ENCODE measurements around the gene UPF3A.

UPF3A gene

DNA sequence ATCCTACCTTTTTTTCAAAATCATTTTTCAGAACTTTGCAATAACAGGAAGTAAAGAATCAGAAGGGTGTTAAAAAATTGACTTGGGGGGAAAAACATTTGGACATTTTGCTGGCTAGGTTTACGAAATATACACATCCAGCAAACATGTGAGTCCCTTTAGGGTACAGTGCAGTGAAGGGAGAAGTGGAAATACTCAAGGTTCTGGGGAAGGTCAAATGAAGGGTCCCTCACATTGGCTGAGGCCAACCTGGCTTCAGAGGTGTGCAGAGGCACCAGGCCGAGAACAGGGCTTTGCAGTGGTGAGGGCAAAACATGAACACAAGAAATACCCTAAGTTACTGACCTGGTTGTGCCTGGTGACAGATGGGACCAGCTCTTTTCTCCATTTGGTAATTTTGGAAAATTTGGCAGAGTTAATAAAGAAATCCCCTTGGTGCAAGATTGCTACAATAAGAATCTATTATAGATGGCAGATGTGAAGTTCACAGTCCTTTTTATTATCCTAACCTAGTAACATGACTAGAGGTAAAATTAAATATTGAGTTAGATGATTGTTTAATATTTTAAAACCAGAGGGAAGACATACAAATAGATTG is 1.5 kb upstream of the UPF3A start:
- peak overlapping the region in 1 of 2 donors; percentile 73 for H3K9ac ChIP-seq (ENCODE audit: low read depth in 1 of 2, low read length in 2 of 2)
- H3K4me3 ChIP-seq (ENCODE audit: low read depth in 1 of 2, low read length in 2 of 2), result no peak overlapping the region
- H3K27me3 ChIP-seq (ENCODE audit: control insufficient read depth in 1 of 2, insufficient read depth in 2 of 2, low read length in 2 of 2), result no peaks in the 10 kb centered on the region
- H3K9me3 ChIP-seq (ENCODE audit: control insufficient read depth in 1 of 2, low read length in 2 of 2), result no peaks in the 10 kb centered on the region
- peaks cover 0 to 16% of the 10 kb centered on the region in 2 donors for H3K4me1 ChIP-seq (ENCODE audit: control insufficient read depth in 1 of 2, insufficient read depth in 2 of 2, low read length in 2 of 2)
- H3K36me3 ChIP-seq (ENCODE audit: control insufficient read depth in 1 of 2, insufficient read depth in 2 of 2, low read length in 2 of 2), result peaks cover 3 to 7% of the 10 kb centered on the region in 2 donors
- H3K27ac ChIP-seq (ENCODE audit: low read depth, low read length), result no peak overlapping the region

DNA sequence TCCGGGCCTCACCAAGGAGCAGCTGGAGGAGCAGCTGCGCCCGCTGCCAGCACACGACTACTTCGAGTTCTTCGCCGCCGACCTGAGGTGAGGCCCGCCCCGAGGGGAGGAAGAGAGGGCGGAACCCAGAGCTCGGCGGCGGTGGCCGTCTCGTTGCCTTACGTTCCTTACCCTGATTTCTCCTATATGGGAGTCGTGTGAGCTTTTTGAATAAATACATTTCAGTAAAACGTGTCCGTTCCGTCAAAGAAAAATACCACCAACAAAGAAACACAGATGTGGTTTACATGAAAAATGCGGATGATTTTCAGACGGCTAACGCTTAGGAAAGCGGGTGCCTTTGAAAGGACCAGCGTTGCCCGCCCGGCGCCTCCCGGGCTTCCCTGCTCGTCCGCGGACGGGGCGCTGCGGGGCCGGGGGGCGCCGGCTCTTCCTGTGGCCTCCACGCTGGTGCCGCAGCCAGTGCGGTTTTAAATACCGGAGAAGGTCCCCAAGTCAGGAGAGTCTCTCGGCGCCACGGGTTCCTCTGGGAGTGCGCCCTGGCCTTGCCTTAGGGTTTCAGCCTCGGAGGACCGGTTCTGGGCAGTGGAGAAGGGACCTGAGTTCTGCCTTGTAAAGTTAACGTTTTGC is 755 bp downstream of the UPF3A start:
- Histone ChIP-seq H3K9me3 (ENCODE audit: control insufficient read depth in 1 of 2, low read length in 2 of 2) (no peaks in the 10 kb centered on the region), H3K27me3 (ENCODE audit: control insufficient read depth in 1 of 2, insufficient read depth in 2 of 2, low read length in 2 of 2) (no peaks in the 10 kb centered on the region), H3K4me3 (ENCODE audit: low read depth in 1 of 2, low read length in 2 of 2) (peak overlapping the region; percentile 81 to 85), H3K4me1 (ENCODE audit: control insufficient read depth in 1 of 2, insufficient read depth in 2 of 2, low read length in 2 of 2) (peaks cover 0 to 16% of the 10 kb centered on the region in 2 donors), H3K36me3 (ENCODE audit: control insufficient read depth in 1 of 2, insufficient read depth in 2 of 2, low read length in 2 of 2) (peaks cover 15 to 17% of the 10 kb centered on the region in 2 donors), H3K27ac (ENCODE audit: low read depth, low read length) (peak overlapping the region; percentile 63), H3K9ac (ENCODE audit: low read depth in 1 of 2, low read length in 2 of 2) (peak overlapping the region; percentile 65 to 80)

DNA sequence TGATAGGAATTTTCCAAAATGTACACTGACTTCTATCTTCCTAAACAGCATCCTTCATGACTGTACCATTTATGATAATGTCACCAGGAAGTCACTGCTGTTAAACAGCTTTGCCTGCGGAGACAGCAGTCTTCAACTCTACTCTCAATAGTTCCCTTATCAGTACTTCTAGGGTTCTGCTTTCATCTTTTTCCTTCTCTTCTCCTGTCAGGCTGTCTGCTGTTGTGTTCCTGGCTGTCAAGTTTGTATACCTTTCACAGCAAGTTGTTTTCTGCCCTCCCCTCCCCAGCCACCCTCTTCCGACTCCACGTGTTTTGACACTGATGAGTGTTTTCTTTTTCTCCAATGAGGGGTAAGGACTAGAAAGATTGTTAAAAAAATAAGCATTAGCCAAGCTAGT is 2.2 kb downstream of the UPF3A start:
- no peak overlapping the region for H3K9ac ChIP-seq (ENCODE audit: low read depth in 1 of 2, low read length in 2 of 2)
- no peaks in the 10 kb centered on the region for H3K9me3 ChIP-seq (ENCODE audit: control insufficient read depth in 1 of 2, low read length in 2 of 2)
- H3K4me3 ChIP-seq (ENCODE audit: low read depth in 1 of 2, low read length in 2 of 2), result no peak overlapping the region
- peaks cover 0 to 16% of the 10 kb centered on the region in 2 donors for H3K4me1 ChIP-seq (ENCODE audit: control insufficient read depth in 1 of 2, insufficient read depth in 2 of 2, low read length in 2 of 2)
- no peak overlapping the region for H3K27ac ChIP-seq (ENCODE audit: low read depth, low read length)
- H3K27me3 ChIP-seq (ENCODE audit: control insufficient read depth in 1 of 2, insufficient read depth in 2 of 2, low read length in 2 of 2), result no peaks in the 10 kb centered on the region
- peaks cover 22% of the 10 kb centered on the region in 2 donors for H3K36me3 ChIP-seq (ENCODE audit: control insufficient read depth in 1 of 2, insufficient read depth in 2 of 2, low read length in 2 of 2)

DNA sequence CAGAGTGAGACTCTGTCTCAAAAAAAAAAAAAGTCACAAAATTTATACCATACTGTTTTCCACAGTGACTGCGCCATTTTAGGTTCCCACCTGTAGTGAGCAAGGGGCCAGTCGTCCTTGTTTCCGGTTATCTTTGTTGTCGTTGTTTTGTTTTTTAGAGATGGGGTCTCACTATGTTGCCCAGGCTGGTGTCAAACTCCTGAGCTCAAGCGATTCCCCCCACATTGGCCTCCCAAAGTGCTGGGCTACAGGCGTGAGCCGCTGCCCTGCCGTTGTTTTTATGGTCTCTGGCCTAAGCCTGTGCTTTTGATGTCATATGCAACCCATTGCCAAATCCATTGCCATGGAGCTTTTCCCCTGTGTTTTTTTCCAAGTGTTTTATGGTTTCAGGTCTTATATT is 3.3 kb downstream of the UPF3A start:
- Histone ChIP-seq H3K4me1 (ENCODE audit: control insufficient read depth in 1 of 2, insufficient read depth in 2 of 2, low read length in 2 of 2) (peaks cover 0 to 16% of the 10 kb centered on the region in 2 donors), H3K27me3 (ENCODE audit: control insufficient read depth in 1 of 2, insufficient read depth in 2 of 2, low read length in 2 of 2) (no peaks in the 10 kb centered on the region), H3K9ac (ENCODE audit: low read depth in 1 of 2, low read length in 2 of 2) (no peak overlapping the region), H3K36me3 (ENCODE audit: control insufficient read depth in 1 of 2, insufficient read depth in 2 of 2, low read length in 2 of 2) (peaks cover 24 to 30% of the 10 kb centered on the region in 2 donors), H3K4me3 (ENCODE audit: low read depth in 1 of 2, low read length in 2 of 2) (no peak overlapping the region), H3K9me3 (ENCODE audit: control insufficient read depth in 1 of 2, low read length in 2 of 2) (no peaks in the 10 kb centered on the region), H3K27ac (ENCODE audit: low read depth, low read length) (no peak overlapping the region)

DNA sequence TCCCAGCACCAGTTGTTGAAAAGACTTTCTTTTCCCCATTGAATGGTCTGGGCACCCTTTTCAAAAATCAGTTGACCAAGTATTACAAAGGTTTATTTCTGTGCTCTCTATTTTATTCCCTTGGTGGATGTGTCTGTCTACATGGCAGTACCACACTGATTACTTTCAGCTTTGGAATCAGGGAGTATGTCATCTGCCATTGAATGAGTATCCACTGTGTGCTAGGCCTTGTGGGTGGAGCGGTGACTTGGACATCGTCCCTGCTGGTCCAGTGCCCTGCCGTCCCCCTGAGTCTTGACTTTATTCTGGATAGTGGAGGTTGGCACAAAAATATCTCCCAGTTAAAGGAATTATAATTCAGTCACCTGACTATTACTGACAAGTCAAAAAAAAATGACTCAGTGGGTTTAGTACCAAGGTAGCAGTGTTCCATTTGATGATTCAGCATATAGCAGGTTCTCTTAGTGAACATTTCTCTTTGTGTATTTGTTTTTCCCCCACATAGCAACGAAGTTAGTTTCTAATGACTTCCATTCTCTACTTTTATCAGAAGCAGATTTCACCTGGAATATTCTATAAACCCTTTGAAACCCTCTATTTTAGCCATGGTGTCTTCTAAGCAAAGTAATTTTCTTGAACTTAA is 3.9 kb downstream of the UPF3A start:
- Histone ChIP-seq H3K27ac (ENCODE audit: low read depth, low read length) (no peak overlapping the region), H3K9ac (ENCODE audit: low read depth in 1 of 2, low read length in 2 of 2) (no peak overlapping the region), H3K36me3 (ENCODE audit: control insufficient read depth in 1 of 2, insufficient read depth in 2 of 2, low read length in 2 of 2) (peaks cover 29 to 35% of the 10 kb centered on the region in 2 donors), H3K4me1 (ENCODE audit: control insufficient read depth in 1 of 2, insufficient read depth in 2 of 2, low read length in 2 of 2) (peaks cover 0 to 15% of the 10 kb centered on the region in 2 donors), H3K9me3 (ENCODE audit: control insufficient read depth in 1 of 2, low read length in 2 of 2) (no peaks in the 10 kb centered on the region), H3K27me3 (ENCODE audit: control insufficient read depth in 1 of 2, insufficient read depth in 2 of 2, low read length in 2 of 2) (no peaks in the 10 kb centered on the region), H3K4me3 (ENCODE audit: low read depth in 1 of 2, low read length in 2 of 2) (no peak overlapping the region)

DNA sequence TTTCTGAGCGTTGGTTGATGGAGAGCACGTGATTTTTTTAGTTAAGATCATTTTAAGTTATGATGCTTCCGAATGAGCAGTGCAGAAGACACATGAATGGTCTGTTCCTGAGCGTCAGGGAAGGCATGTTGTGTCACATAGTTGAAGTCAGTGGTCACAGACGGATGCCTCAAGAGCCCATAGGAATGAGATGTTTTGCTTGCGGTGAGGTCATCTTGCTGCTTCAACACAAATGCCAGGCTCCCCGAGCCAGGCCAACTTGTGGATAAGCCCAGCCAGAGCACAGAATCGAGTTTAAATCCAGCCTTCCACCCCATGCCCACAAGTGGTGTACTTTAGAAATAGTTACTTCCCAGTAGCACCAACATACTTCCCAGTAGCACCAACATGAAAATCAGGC is 5.4 kb downstream of the UPF3A start:
- no peak overlapping the region for H3K9ac ChIP-seq (ENCODE audit: low read depth in 1 of 2, low read length in 2 of 2)
- H3K36me3 ChIP-seq (ENCODE audit: control insufficient read depth in 1 of 2, insufficient read depth in 2 of 2, low read length in 2 of 2), result peaks cover 29 to 42% of the 10 kb centered on the region in 2 donors
- no peak overlapping the region for H3K27ac ChIP-seq (ENCODE audit: low read depth, low read length)
- H3K9me3 ChIP-seq (ENCODE audit: control insufficient read depth in 1 of 2, low read length in 2 of 2), result no peaks in the 10 kb centered on the region
- no peaks in the 10 kb centered on the region for H3K27me3 ChIP-seq (ENCODE audit: control insufficient read depth in 1 of 2, insufficient read depth in 2 of 2, low read length in 2 of 2)
- no peak overlapping the region for H3K4me3 ChIP-seq (ENCODE audit: low read depth in 1 of 2, low read length in 2 of 2)
- H3K4me1 ChIP-seq (ENCODE audit: control insufficient read depth in 1 of 2, insufficient read depth in 2 of 2, low read length in 2 of 2), result peaks cover 0 to 10% of the 10 kb centered on the region in 2 donors

DNA sequence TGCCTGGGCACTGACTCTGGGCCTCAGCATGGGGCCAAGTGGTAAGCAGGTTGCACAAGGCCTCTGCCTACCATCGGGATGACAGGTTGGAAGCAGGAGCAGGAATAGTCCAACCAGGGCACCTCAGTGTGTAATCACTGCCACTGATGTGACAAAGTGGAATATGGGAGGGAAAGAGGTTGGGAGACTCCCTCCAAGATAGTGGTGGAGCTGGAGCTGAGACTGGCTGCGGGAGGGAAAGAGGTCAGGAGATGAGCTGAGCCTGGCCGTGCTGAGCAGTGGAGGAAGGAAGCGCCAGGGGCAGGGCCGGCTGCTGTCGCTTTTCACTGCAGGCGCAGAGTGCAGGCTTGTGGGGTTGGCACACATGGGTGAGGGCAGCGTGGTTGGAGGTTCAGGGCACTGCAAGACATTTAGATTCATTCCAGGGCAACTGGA is 6.8 kb downstream of the UPF3A start:
- Histone ChIP-seq H3K4me3 (ENCODE audit: low read depth in 1 of 2, low read length in 2 of 2) (no peak overlapping the region), H3K36me3 (ENCODE audit: control insufficient read depth in 1 of 2, insufficient read depth in 2 of 2, low read length in 2 of 2) (peaks cover 34 to 51% of the 10 kb centered on the region in 2 donors), H3K9ac (ENCODE audit: low read depth in 1 of 2, low read length in 2 of 2) (no peak overlapping the region), H3K27me3 (ENCODE audit: control insufficient read depth in 1 of 2, insufficient read depth in 2 of 2, low read length in 2 of 2) (no peaks in the 10 kb centered on the region), H3K9me3 (ENCODE audit: control insufficient read depth in 1 of 2, low read length in 2 of 2) (no peaks in the 10 kb centered on the region), H3K27ac (ENCODE audit: low read depth, low read length) (no peak overlapping the region), H3K4me1 (ENCODE audit: control insufficient read depth in 1 of 2, insufficient read depth in 2 of 2, low read length in 2 of 2) (peaks cover 0 to 5% of the 10 kb centered on the region in 2 donors)

DNA sequence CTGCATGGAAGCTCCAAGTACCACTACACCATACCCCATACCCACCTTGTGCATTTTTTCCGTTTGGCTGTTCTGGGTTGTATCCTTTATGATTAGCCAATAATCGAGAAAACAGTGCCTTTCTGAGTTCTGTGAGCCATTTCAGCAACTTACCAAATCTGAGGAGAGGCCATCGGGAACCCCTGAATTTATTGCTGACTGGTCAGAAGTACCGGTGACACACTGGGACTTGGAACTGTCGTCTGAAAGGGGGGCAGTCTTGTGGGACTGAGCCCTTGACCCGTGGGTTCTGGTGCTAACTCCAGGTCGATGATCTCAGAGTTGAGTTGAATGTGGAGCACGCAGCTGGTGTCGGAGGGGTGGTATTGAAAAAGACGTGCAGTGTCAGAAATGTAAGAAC is 15.0 kb downstream of the UPF3A start:
- H3K27me3 ChIP-seq (ENCODE audit: control insufficient read depth in 1 of 2, insufficient read depth in 2 of 2, low read length in 2 of 2), result no peaks in the 10 kb centered on the region
- no peak overlapping the region for H3K4me3 ChIP-seq (ENCODE audit: low read depth in 1 of 2, low read length in 2 of 2)
- H3K36me3 ChIP-seq (ENCODE audit: control insufficient read depth in 1 of 2, insufficient read depth in 2 of 2, low read length in 2 of 2), result peaks cover 17 to 51% of the 10 kb centered on the region in 2 donors
- no peaks in the 10 kb centered on the region for H3K4me1 ChIP-seq (ENCODE audit: control insufficient read depth in 1 of 2, insufficient read depth in 2 of 2, low read length in 2 of 2)
- H3K27ac ChIP-seq (ENCODE audit: low read depth, low read length), result no peak overlapping the region
- no peaks in the 10 kb centered on the region for H3K9me3 ChIP-seq (ENCODE audit: control insufficient read depth in 1 of 2, low read length in 2 of 2)
- no peak overlapping the region for H3K9ac ChIP-seq (ENCODE audit: low read depth in 1 of 2, low read length in 2 of 2)

DNA sequence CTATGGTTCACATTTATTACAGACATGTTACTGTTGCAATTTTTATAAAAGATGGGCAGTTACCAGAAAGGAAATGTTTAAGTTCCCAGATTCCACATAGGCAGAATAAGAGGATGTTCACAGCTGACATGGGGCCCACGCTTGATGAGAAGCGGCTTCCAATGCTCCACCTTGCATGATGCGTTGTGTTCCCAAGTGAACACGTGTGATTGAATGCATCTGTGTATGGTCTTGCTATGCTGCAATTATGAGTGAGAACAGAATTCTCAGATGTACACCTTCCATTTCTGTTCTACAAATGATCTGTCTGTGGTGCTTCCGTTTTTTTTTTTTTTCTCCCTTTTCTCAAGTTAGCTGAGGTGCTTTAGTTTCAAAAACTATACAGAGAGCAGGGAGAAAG is 15.5 kb downstream of the UPF3A start:
- Histone ChIP-seq H3K36me3 (ENCODE audit: control insufficient read depth in 1 of 2, insufficient read depth in 2 of 2, low read length in 2 of 2) (peaks cover 17 to 51% of the 10 kb centered on the region in 2 donors), H3K9me3 (ENCODE audit: control insufficient read depth in 1 of 2, low read length in 2 of 2) (no peaks in the 10 kb centered on the region), H3K4me1 (ENCODE audit: control insufficient read depth in 1 of 2, insufficient read depth in 2 of 2, low read length in 2 of 2) (no peaks in the 10 kb centered on the region), H3K27ac (ENCODE audit: low read depth, low read length) (no peak overlapping the region), H3K27me3 (ENCODE audit: control insufficient read depth in 1 of 2, insufficient read depth in 2 of 2, low read length in 2 of 2) (no peaks in the 10 kb centered on the region), H3K4me3 (ENCODE audit: low read depth in 1 of 2, low read length in 2 of 2) (no peak overlapping the region), H3K9ac (ENCODE audit: low read depth in 1 of 2, low read length in 2 of 2) (no peak overlapping the region)

DNA sequence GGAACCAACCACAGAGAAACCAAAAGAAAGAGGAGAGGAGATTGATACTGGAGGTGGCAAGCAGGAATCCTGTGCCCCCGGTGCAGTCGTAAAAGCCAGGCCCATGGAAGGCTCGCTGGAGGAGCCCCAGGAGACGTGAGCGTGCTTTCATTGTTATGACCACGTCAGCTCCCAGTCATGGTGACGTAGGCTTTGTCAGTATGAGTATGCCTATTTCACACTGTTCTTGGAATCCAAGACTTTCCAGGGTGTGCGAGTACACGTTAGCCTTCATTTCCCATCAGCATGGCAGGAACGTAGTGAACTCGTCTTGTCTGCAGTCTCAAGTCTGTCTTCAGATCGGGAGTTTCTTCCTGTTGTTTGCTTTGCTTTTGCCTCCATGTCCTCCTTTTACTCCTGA is 17.5 kb downstream of the UPF3A start:
- Histone ChIP-seq H3K4me1 (ENCODE audit: control insufficient read depth in 1 of 2, insufficient read depth in 2 of 2, low read length in 2 of 2) (no peaks in the 10 kb centered on the region), H3K36me3 (ENCODE audit: control insufficient read depth in 1 of 2, insufficient read depth in 2 of 2, low read length in 2 of 2) (peaks cover 24 to 55% of the 10 kb centered on the region in 2 donors), H3K4me3 (ENCODE audit: low read depth in 1 of 2, low read length in 2 of 2) (no peak overlapping the region), H3K27ac (ENCODE audit: low read depth, low read length) (no peak overlapping the region), H3K9me3 (ENCODE audit: control insufficient read depth in 1 of 2, low read length in 2 of 2) (no peaks in the 10 kb centered on the region), H3K9ac (ENCODE audit: low read depth in 1 of 2, low read length in 2 of 2) (no peak overlapping the region), H3K27me3 (ENCODE audit: control insufficient read depth in 1 of 2, insufficient read depth in 2 of 2, low read length in 2 of 2) (no peaks in the 10 kb centered on the region)
